ACC112 (cell line): Measurements from ENCODE around the gene FLYWCH1.

Experiments
- H2AFZ ChIP-seq: fragments of 200-600 bp; sonication (generic); one replicate; pipeline ENCODE4 v1.6.0; 2017; ENCODE audit warnings: antibody characterized with exemption, low read length; ENCODE audit not compliant: unreplicated experiment
- H3K27ac ChIP-seq: fragments of 200-600 bp; sonication (generic); 2 replicates; pipeline ENCODE4 v1.5.1; 2014; ENCODE audit warnings: low read depth, mild to moderate bottlenecking, antibody characterized with exemption, low read length, moderate library complexity
- H3K27me3 ChIP-seq: fragments of 200-600 bp; sonication (generic); 2 replicates; pipeline ENCODE4 v1.6.1; 2014; ENCODE audit warnings: mild to moderate bottlenecking, antibody characterized with exemption, low read length, moderate library complexity, mixed read lengths; ENCODE audit not compliant: insufficient read depth
- H3K36me3 ChIP-seq: fragments of 200-600 bp; sonication (generic); 2 replicates; pipeline ENCODE4 v1.6.1; 2016; ENCODE audit warnings: mild to moderate bottlenecking, antibody characterized with exemption, low read length, moderate library complexity, mixed read lengths; ENCODE audit not compliant: insufficient read depth
- H3K4me1 ChIP-seq: fragments of 200-600 bp; sonication (generic); one replicate; pipeline ENCODE4 v1.6.1; 2016; ENCODE audit warnings: low read length, mixed read lengths; ENCODE audit not compliant: insufficient read depth, unreplicated experiment, control insufficient read depth
- H3K4me3 ChIP-seq: fragments of 200-600 bp; sonication (generic); 2 replicates; pipeline ENCODE4 v1.5.1; 2014; ENCODE audit warnings: mild to moderate bottlenecking, low read depth, low read length
- H3K79me2 ChIP-seq: fragments of 200-600 bp; sonication (generic); one replicate; pipeline ENCODE4 v1.6.0; 2016; ENCODE audit warnings: low read length; ENCODE audit not compliant: control insufficient read depth, unreplicated experiment, insufficient read depth

The FLYWCH1 gene

DNA sequence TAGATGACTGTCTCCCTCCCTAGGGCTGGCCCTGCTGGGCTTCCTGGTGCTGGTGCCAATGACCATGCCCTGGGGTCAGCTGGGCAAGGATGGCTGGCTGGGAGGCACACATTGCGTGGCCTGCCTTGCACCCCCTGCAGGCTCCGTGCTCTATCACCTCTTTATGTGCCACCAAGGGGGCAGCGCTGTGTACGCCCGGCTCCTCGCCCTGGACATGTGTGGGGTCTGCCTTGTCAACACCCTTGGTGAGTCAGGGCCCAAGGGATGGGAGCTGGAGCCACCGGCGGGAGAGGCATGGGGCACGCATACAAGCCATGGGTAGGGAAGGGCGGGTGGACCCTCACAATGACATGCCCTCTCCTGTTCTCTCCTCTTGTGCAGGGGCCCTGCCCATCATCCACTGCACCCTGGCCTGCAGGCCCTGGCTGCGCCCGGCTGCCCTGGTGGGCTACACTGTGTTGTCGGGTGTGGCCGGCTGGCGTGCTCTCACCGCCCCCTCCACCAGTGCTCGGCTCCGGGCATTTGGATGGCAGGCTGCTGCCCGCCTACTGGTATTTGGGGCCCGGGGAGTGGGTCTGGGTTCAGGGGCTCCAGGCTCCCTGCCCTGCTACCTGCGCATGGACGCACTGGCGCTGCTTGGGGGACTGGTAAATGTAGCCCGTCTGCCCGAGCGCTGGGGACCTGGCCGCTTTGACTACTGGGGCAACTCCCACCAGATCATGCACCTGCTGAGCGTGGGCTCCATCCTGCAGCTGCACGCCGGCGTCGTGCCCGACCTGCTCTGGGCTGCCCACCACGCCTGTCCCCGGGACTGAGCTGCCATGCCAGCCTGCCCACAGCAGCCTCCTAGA lies 59.6 kb downstream of the FLYWCH1 start:
- no peak overlapping the region for H2AFZ ChIP-seq
- no peaks in the 10 kb centered on the region for H3K36me3 ChIP-seq
- peaks cover 9% of the 10 kb centered on the region for H3K4me1 ChIP-seq
- H3K79me2 ChIP-seq, result no peaks in the 10 kb centered on the region
- H3K4me3 ChIP-seq, result peak overlapping the region; percentile 94; the same call in 1 of the 2 replicates
- no peak overlapping the region for H3K27ac ChIP-seq
- H3K27me3 ChIP-seq, result peaks cover 18% of the 10 kb centered on the region; the same call in 1 of the 2 replicates

DNA sequence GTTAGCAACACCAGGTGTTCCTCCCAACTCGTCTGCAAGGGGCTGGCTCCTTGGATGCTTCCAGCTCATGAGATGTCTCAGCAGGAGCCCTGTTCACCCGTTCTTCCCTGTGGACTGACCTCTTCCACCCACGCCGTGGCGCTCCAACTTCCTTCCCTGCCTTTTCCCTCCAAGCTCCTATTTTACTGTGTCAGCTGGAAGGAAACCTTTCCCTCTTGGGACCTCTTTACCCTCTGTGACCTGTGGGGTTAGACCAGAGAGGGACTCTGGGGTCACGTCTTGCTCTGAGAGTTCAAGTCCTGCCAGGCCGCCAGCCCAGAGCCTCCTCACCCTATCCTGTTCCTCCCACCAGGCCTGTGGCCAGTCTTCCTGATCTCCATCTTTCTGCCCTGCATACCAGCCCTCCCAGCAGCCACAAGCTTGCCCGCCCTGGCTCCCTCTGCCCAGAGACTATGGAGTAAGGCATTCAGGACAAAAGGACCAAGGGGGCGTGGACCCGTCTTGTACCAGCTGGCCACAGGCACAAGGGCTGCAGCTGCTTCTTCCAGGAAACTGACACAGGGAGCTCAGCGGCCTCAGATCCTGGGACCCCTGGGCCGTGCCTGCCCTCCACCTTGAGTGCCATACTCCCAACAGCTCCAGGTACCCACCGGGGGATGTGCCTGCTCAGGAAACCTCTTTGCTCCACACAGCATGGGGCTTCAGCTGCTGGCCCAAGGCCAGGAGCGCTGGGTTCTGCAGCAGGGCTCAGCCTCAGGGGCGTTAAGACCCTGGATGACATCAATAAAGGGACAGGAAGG lies 60.5 kb downstream of the FLYWCH1 start:
- Histone ChIP-seq H3K79me2 (no peaks in the 10 kb centered on the region), H2AFZ (no peak overlapping the region), H3K27me3 (peaks cover 10% of the 10 kb centered on the region; the same call in 1 of the 2 replicates), H3K27ac (no peak overlapping the region), H3K4me3 (no peak overlapping the region), H3K36me3 (no peaks in the 10 kb centered on the region), H3K4me1 (peaks cover 9% of the 10 kb centered on the region)

DNA sequence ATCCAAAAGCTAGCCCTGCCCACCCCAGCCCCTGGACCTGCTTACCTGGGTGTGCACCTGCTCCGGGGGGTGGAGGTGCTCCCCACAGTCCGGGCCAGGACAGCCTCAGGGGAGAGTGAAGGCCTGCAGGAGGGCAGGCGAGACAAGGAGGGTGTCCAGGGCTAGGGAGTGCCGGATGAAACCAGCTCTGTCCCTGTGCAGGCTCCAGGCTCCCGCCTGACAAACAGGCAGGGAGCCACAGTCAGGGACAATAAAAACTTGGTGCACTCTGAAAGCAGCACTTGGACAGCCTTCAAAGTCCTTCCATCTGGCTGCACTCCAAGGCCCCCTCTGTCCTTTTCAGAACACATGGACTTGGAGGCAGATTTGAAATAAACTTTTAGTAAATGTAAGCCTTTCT lies 61.4 kb downstream of the FLYWCH1 start:
- H3K27ac ChIP-seq, result no peak overlapping the region
- peaks cover 1% of the 10 kb centered on the region; the same call in 1 of the 2 replicates for H3K27me3 ChIP-seq
- no peaks in the 10 kb centered on the region for H3K79me2 ChIP-seq
- no peaks in the 10 kb centered on the region for H3K36me3 ChIP-seq
- H3K4me1 ChIP-seq, result peaks cover 9% of the 10 kb centered on the region
- no peak overlapping the region for H2AFZ ChIP-seq
- no peak overlapping the region for H3K4me3 ChIP-seq

DNA sequence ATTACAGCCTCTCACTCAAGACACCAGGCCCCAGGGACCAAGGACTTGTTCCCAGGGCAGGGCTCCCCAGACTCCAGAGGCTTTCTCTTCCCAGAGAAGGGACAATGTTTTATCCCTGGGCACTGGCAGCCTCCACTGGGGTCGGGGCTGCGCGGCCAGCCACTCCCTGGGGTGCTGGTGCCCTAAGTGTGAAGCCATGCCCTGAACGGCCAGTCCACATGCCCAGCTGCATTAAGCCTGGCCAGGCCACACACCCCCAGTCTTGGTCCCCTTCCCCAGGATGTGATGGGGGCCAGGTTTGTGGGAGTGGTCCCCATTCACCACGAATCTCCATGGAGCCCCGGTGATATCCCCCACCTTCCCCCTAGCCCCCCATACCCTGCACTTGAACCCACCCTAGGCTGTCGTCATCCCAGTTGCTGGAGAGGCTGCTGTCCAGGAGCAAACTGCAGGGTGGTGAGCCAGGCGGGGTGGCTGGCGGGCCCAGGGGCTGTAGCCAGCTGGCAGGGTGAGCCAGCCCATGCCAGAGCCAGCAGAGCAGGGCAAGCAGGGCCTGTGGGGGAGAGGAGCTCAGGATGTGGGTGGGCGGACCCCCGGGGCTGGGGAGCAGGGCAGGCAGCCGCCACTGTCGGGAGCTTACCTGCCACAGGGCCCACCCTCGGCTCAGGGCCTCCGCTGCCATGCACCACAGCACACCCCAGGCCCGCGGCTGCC lies 62.0 kb downstream of the FLYWCH1 start:
- Histone ChIP-seq H3K79me2 (no peaks in the 10 kb centered on the region), H2AFZ (no peak overlapping the region), H3K27ac (no peak overlapping the region), H3K4me1 (peaks cover 3% of the 10 kb centered on the region), H3K27me3 (no peaks in the 10 kb centered on the region), H3K36me3 (no peaks in the 10 kb centered on the region), H3K4me3 (no peak overlapping the region)

DNA sequence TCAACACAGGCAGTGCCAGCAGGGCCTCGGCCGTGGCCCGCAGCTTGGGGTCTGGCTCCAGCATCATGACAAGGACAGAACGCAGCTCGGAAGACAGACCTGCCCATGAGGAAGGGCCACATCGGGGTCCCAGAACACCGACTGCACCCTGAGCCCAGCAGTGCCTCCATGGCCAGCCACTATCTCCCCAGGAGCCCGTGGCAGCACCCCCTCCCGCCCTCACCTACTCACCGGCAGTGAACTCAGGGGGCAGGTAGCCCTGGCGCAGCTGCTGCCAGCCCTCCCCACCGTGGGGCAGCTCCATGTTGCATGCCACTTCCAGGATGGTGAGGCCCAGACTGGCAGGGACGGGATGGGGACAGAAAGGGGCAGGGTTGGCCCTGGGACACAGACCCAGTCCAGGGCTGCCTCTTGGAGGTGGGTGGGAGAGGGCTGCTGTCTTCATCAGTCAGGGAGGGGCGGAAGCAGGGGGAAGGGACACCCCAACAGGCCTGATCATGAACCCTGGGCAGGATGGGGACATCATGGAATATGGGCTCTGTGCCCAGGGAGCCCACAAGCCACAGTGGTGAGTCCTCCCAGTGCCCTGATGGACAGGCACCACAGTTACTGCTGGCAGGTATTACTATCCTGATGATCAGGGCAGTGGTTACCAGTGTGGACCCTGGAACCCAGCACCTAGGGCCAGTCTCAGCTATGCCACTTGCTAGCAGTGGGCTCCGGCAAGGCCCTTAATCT lies 62.8 kb downstream of the FLYWCH1 start:
- Histone ChIP-seq H3K27me3 (no peaks in the 10 kb centered on the region), H2AFZ (no peak overlapping the region), H3K36me3 (no peaks in the 10 kb centered on the region), H3K79me2 (peaks cover 2% of the 10 kb centered on the region), H3K27ac (no peak overlapping the region), H3K4me1 (peaks cover 3% of the 10 kb centered on the region), H3K4me3 (no peak overlapping the region)

DNA sequence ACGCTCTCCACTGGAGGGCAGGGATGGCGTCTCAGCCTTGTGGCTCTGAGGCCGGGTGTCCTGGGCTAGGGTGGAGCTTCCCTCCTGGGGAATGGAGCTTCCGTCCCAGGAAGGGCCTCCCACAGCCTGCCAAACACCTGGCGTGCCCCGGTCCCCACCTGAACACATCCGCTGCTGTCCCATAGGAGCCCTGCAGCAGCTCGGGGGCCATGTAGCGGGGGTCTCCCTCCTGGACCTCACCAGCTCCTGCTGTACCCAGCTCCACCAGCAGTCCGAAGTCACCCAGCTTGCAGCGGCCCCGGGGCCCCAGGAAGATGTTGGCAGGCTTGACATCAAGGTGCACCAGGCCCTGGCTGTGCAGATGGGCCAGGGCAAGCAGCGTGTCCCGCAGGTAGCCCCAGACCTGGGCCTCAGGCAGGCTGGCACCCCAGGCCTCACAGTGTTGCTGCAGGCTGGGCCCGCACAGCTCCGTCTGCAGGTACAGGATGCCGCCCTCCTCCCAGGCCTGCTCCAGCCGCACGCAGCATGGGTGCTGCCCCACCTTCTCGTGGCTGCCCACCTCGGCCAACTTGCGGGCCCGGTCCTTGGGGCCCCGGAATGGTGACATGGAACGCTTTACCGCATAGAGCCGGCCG lies 63.5 kb downstream of the FLYWCH1 start:
- Histone ChIP-seq H3K36me3 (no peaks in the 10 kb centered on the region), H3K27me3 (no peaks in the 10 kb centered on the region), H3K79me2 (peaks cover 7% of the 10 kb centered on the region), H3K27ac (no peak overlapping the region), H3K4me3 (no peak overlapping the region), H2AFZ (no peak overlapping the region), H3K4me1 (peaks cover 1% of the 10 kb centered on the region)

DNA sequence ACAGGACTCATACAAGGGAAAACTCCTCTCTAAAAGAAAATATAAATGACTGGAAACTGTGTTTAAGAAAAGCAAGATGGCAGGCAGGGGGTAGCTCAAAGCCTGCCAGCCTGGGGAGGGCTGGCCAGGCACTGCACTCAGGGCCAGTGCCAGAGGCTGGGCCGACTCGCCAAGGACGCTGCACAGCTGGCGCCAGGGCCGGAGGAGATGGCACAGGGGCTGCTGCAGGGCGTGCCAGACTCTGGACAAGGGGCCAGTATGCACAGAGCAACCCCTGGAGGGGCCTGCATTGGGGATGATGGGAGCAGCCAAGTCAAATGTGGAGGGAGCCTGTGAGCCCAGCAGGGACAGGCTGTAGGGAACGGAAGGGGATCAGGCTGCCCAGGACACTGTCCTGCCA lies 64.5 kb downstream of the FLYWCH1 start:
- Histone ChIP-seq H3K36me3 (no peaks in the 10 kb centered on the region), H3K4me3 (no peak overlapping the region), H3K27ac (no peak overlapping the region), H3K27me3 (no peaks in the 10 kb centered on the region), H3K79me2 (peaks cover 7% of the 10 kb centered on the region), H3K4me1 (peaks cover 4% of the 10 kb centered on the region), H2AFZ (no peak overlapping the region)

DNA sequence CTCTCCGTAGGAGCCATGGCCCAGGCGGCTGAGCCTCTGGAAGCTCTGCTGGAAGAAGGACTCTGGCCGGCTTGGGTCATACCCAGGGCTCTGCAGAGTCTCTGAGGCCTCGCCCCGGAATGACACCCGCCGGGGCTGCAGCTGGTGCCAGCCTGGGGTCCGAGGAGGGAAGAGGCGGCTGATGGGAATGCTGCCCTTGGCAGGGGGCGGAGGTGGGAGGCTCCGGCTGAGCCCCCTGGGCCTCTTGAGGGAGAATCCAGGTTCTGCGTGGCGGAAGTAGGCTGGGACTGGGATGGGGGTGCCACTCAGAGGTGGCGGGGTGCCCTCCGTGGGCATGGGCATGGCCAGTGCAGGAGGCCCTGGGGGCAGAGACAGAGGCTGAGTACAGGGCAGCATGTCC lies 64.9 kb downstream of the FLYWCH1 start:
- no peaks in the 10 kb centered on the region for H3K27me3 ChIP-seq
- H3K36me3 ChIP-seq, result no peaks in the 10 kb centered on the region
- H3K79me2 ChIP-seq, result peaks cover 7% of the 10 kb centered on the region
- no peak overlapping the region for H3K27ac ChIP-seq
- H3K4me1 ChIP-seq, result peaks cover 7% of the 10 kb centered on the region
- H3K4me3 ChIP-seq, result no peak overlapping the region
- H2AFZ ChIP-seq, result no peak overlapping the region

DNA sequence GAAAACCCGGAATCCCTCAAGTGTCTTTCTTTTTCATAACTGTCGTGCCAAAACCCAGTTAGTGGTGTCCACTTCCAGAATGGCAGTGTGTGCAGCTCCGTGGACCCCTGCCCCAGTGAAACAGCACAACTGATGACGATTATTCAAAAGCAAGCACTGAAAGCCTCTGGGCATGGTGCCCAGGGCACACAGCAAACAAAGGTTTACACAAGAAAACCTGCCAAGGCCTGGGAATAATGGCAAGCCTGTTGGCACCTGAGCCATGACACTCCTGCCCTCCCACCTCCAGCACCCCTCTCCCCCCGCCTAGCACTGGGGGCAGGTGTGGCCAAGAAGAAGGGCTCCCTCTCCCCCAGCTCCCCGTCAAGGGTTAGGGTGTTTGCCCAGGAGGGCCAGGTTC lies 65.7 kb downstream of the FLYWCH1 start:
- no peaks in the 10 kb centered on the region for H3K27me3 ChIP-seq
- peaks cover 7% of the 10 kb centered on the region for H3K79me2 ChIP-seq
- H3K4me3 ChIP-seq, result no peak overlapping the region
- H3K27ac ChIP-seq, result no peak overlapping the region
- no peak overlapping the region for H2AFZ ChIP-seq
- no peaks in the 10 kb centered on the region for H3K36me3 ChIP-seq
- H3K4me1 ChIP-seq, result peaks cover 7% of the 10 kb centered on the region
